CD4-positive, alpha-beta T cell (primary cell): ENCODE measurements around the gene NAA10. TPM values are rescaled to one million over a fixed set of nuclear protein-coding genes. Genes with fewer than 3 reads are reported as not detected.

Experiments used
- ATAC-seq: fragments of 200-7000 bp; cut with Tn5 transposase; one replicate; pipeline ENCODE4 v1.10.0; 2022; ENCODE audit warnings: mild to moderate bottlenecking; ENCODE audit not compliant: poor library complexity
- CTCF ChIA-PET: fragments of 350-600 bp; sonication (Branson Sonifier 250); formaldehyde crosslinking; loops from one replicate; lab custom pipeline; 2021; ENCODE audit warnings: antibody characterized with exemption, inconsistent platforms; lab: Charles Lee
- POLR2A ChIA-PET: fragments of 350-600 bp; sonication (Branson Sonifier 250); formaldehyde crosslinking; loops from one replicate; lab custom pipeline; 2021; ENCODE audit warnings: antibody characterized with exemption, inconsistent platforms; lab: Charles Lee
- DNase-seq, 14 experiments: peaks; one replicate each; pipeline ENCODE4 v3.0.0-alpha.2; 2013 to 2020; ENCODE audit warnings: mixed read lengths in 2 of 14
- H3K27ac ChIP-seq, 2 donors: one replicate each; pipeline versions ENCODE4 v1.5.1 to v1.7.0; 2013; ENCODE audit warnings: low read length in 2 of 2, low read depth in 1 of 2, mild to moderate bottlenecking in 1 of 2
- H3K27me3 ChIP-seq, 2 experiments: 1 replicate in 1 of 2; 2 replicates in 1 of 2; pipeline versions ENCODE4 v1.6.1 to v1.7.0; 2013; ENCODE audit warnings: low read length in 2 of 2, control low read depth in 1 of 2, mild to moderate bottlenecking in 1 of 2, moderate library complexity in 1 of 2; ENCODE audit not compliant: insufficient read depth in 2 of 2, control insufficient read depth in 1 of 2
- H3K36me3 ChIP-seq: one replicate; pipeline ENCODE4 v1.6.1; 2013; ENCODE audit warnings: low read length, control low read depth; ENCODE audit not compliant: insufficient read depth
- H3K4me1 ChIP-seq: one replicate; pipeline ENCODE4 v1.6.1; 2013; ENCODE audit warnings: low read length, control low read depth; ENCODE audit not compliant: insufficient read depth
- H3K4me3 ChIP-seq: one replicate; pipeline ENCODE4 v1.5.1; 2013; ENCODE audit warnings: mild to moderate bottlenecking, low read length, moderate library complexity
- H3K9me3 ChIP-seq, 2 experiments: 1 replicate in 1 of 2; 2 replicates in 1 of 2; pipeline versions ENCODE4 v1.6.1 to v1.7.0; 2013; ENCODE audit warnings: low read length in 2 of 2, mild to moderate bottlenecking in 2 of 2, control low read depth in 1 of 2, moderate library complexity in 1 of 2; ENCODE audit not compliant: control insufficient read depth in 1 of 2, insufficient read depth in 1 of 2
- H3K27ac Mint-ChIP-seq: one replicate; pipeline ENCODE4 v1.8.0; 2020; ENCODE audit warnings: mixed read lengths
- H3K27me3 Mint-ChIP-seq: one replicate; pipeline ENCODE4 v1.8.0; 2021; ENCODE audit warnings: mixed read lengths
- H3K36me3 Mint-ChIP-seq: one replicate; pipeline ENCODE4 v1.8.0; 2021; ENCODE audit warnings: low read depth, mixed read lengths
- H3K4me1 Mint-ChIP-seq: one replicate; pipeline ENCODE4 v1.8.0; 2021; ENCODE audit warnings: low read depth, mixed read lengths
- H3K4me3 Mint-ChIP-seq: one replicate; pipeline ENCODE4 v1.8.0; 2020; ENCODE audit warnings: mild to moderate bottlenecking, mixed read lengths
- H3K9me3 Mint-ChIP-seq: one replicate; pipeline ENCODE4 v1.8.0; 2020; ENCODE audit warnings: mixed read lengths
- CTCF ChIP-seq: fragments of 200-600 bp; IDR thresholded peaks from one replicate; pipeline ENCODE4 v1.8.0; 2022; ENCODE audit warnings: antibody characterized with exemption, mild to moderate bottlenecking
- intact Hi-C, 2 experiments: fragments of 100-400 bp; cut with DNase I in 1 of 2; cut with micrococcal nuclease in 1 of 2; formaldehyde crosslinking; loops; one replicate each; pipeline versions ENCODE4 v1.15.1 to v1.9.0; 2023 to 2025; cut with DNase I, micrococcal nuclease
- microRNA-seq: library from miRNA; unstranded; fragments of <30 nt; microRNA quantifications from one replicate; pipeline ENCODE4 v1.2.0, GENCODE V29; 2021; ENCODE audit warnings: borderline microRNAs expressed, borderline replicate concordance
- total RNA-seq, 174 experiments: library from RNA in 2 of 174; stranded (reverse) in 2 of 174; gene quantifications; one replicate each; pipeline ENCODE4 v1.2.3 and lab custom pipeline; 2021 to 2026

The NAA10 gene
- total RNA-seq, 2 experiments from 2014 or later: 41.5 to 42.0 TPM

GRCh38 chrX:153880440-153880815, 54.4 kb downstream of the NAA10 start:
- intact Hi-C loops: loop anchor here in 1 of 2 experiments (10.0 kb wide), 1 partner anchor 116 kb away; the partner anchor contains the start of gene PLXNB3
- TF ChIP-seq CTCF: no peak
- Mint-ChIP-seq H3K27ac (no peak overlapping the region), H3K9me3 (no peaks in the 10 kb centered on the region), H3K27me3 (peaks cover 28% of the 10 kb centered on the region), H3K4me1 (peaks cover 15% of the 10 kb centered on the region), H3K4me3 (no peak overlapping the region), H3K36me3 (no peaks in the 10 kb centered on the region)
- POLR2A ChIA-PET: no interaction called here
- DNase-seq (no peak), ATAC-seq (no peak)
- H3K27ac ChIP-seq: no peak overlapping the region
- H3K36me3 ChIP-seq: no peaks in the 10 kb centered on the region
- peaks cover 23 to 54% of the 10 kb centered on the region in 2 experiments for H3K27me3 ChIP-seq
- peaks cover 0 to 9% of the 10 kb centered on the region in 2 experiments for H3K9me3 ChIP-seq
- CTCF ChIA-PET: no interaction called here
- H3K4me3 ChIP-seq: no peak overlapping the region
- H3K4me1 ChIP-seq: peaks cover 22% of the 10 kb centered on the region

- Histone ChIP-seq H3K27me3 (peaks cover 17 to 49% of the 10 kb centered on the region in 2 experiments), H3K36me3 (no peaks in the 10 kb centered on the region), H3K4me3 (no peak overlapping the region), H3K9me3 (peaks cover 0 to 4% of the 10 kb centered on the region in 2 experiments), H3K4me1 (peaks cover 17% of the 10 kb centered on the region), H3K27ac (no peak overlapping the region)
- no peak overlapping the region for H3K4me3 Mint-ChIP-seq
- H3K4me1 Mint-ChIP-seq: peaks cover 15% of the 10 kb centered on the region
- ATAC-seq: no peak
- TF ChIP-seq CTCF: no peak
- intact Hi-C loops: loop anchor here in 1 of 2 experiments (10.0 kb wide), 1 partner anchor 115 kb away; the partner anchor contains the start of gene PLXNB3
- no peaks in the 10 kb centered on the region for H3K9me3 Mint-ChIP-seq
- POLR2A ChIA-PET: no interaction called here
- CTCF ChIA-PET: no interaction called here
- no peak overlapping the region for H3K27ac Mint-ChIP-seq
- H3K36me3 Mint-ChIP-seq: no peaks in the 10 kb centered on the region
- peak in 1 of 14 experiments; percentile 1 for DNase-seq
- peaks cover 29% of the 10 kb centered on the region for H3K27me3 Mint-ChIP-seq
Measured at GRCh38 chrX:153879741-153880439, 54.9 kb downstream of the NAA10 start.

Small RNAs within 50 kb of the gene (microRNA-seq; reads per million reads assigned to microRNA genes)
- gene MIR3202-1 (not detected), gene MIR3202-2 (not detected)

Other genes with a start within 250 kb of the NAA10 start
- under 1 TPM; 0.42 to 0.71 TPM for gene SLC6A8, start 247.1 kb downstream of the NAA10 start, total RNA-seq
- 10 to 100 TPM; 42.1 to 43.1 TPM for gene BCAP31, start 210.7 kb downstream of the NAA10 start, total RNA-seq
- 1 to 10 TPM; 8.6 to 9.2 TPM for gene ABCD1, start 210.2 kb downstream of the NAA10 start, total RNA-seq
- not detected for gene PLXNB3, start 170.8 kb downstream of the NAA10 start, total RNA-seq
- gene SRPK3, start 154.0 kb downstream of the NAA10 start, total RNA-seq: not detected
- 10 to 100 TPM; 46.8 to 47.3 TPM for gene IDH3G, start 140.7 kb downstream of the NAA10 start, total RNA-seq
- gene SSR4, start 140.4 kb downstream of the NAA10 start, total RNA-seq: 100 to 1,000 TPM; 171 to 173 TPM
- gene PDZD4, start 104.5 kb downstream of the NAA10 start, total RNA-seq: 10 to 100 TPM; 24.8 to 26.8 TPM
- 1 to 10 TPM in 1 of 2 experiments, under 1 TPM in 1; 0.89 to 1.2 TPM for gene L1CAM, start 48.9 kb downstream of the NAA10 start, total RNA-seq
- gene AVPR2, start 30.4 kb downstream of the NAA10 start, total RNA-seq: not detected
- 100 to 1,000 TPM; 456 to 463 TPM for gene ARHGAP4, start 8.8 kb downstream of the NAA10 start, total RNA-seq
- 1 to 10 TPM; 8.6 to 9.3 TPM for gene RENBP, start 9.6 kb upstream of the NAA10 start, total RNA-seq
- 10 to 100 TPM; 45.9 to 50.2 TPM for gene HCFC1, start 36.8 kb upstream of the NAA10 start, total RNA-seq
- 1 to 10 TPM; 1.4 to 2.0 TPM for gene TMEM187, start 37.7 kb upstream of the NAA10 start, total RNA-seq
- gene IRAK1, start 84.9 kb upstream of the NAA10 start, total RNA-seq: 10 to 100 TPM; 61.2 to 67.4 TPM
- 100 to 1,000 TPM; 120 to 133 TPM for gene MECP2, start 162.7 kb upstream of the NAA10 start, total RNA-seq
- not detected for gene OPN1LW, start 209.2 kb upstream of the NAA10 start, total RNA-seq
- not detected for gene OPN1MW, start 247.6 kb upstream of the NAA10 start, total RNA-seq